DLD1 (cell line): ENCODE data around the gene NIPAL1.

Experiments used
- in situ Hi-C: cut with HindIII; loops from 2 replicates; pipeline ENCODE4 v1.10.0; 2017; ENCODE audit warnings: low sequenced_read_pairs

NIPAL1 gene

GRCh38 chr4:48058617-48059530, 42.3 kb downstream of the NIPAL1 start:
- in situ Hi-C loops, result no loop called here

GRCh38 chr4:48064349-48064748, 47.8 kb downstream of the NIPAL1 start:
- in situ Hi-C loops, result no loop called here

GRCh38 chr4:48065587-48066052, 49.0 kb downstream of the NIPAL1 start:
- in situ Hi-C loops, result no loop called here

GRCh38 chr4:48067536-48067935, 51.0 kb downstream of the NIPAL1 start:
- in situ Hi-C loops, result no loop called here

- in situ Hi-C loops, result no loop called here
Observed at GRCh38 chr4:48068182-48068581, 51.6 kb downstream of the NIPAL1 start.

GRCh38 chr4:48069026-48069425, 52.5 kb downstream of the NIPAL1 start:
- in situ Hi-C loops, result no loop called here

GRCh38 chr4:48071191-48071590, 54.6 kb downstream of the NIPAL1 start:
- in situ Hi-C loops, result no loop called here

GRCh38 chr4:48073567-48074103, 57.1 kb downstream of the NIPAL1 start:
- in situ Hi-C loops, result no loop called here

GRCh38 chr4:48074657-48075056, 58.1 kb downstream of the NIPAL1 start:
- in situ Hi-C loops, result no loop called here

GRCh38 chr4:48078425-48078824, 61.9 kb downstream of the NIPAL1 start:
- in situ Hi-C loops, result no loop called here

- in situ Hi-C loops, result no loop called here
Observed at GRCh38 chr4:48078862-48079655, 62.5 kb downstream of the NIPAL1 start.

GRCh38 chr4:48079972-48080391, 63.4 kb downstream of the NIPAL1 start:
- in situ Hi-C loops, result no loop called here

- in situ Hi-C loops, result no loop called here
Observed at GRCh38 chr4:48081196-48081595, 64.6 kb downstream of the NIPAL1 start.

- in situ Hi-C loops, result no loop called here
Observed at GRCh38 chr4:48082956-48083355, 66.4 kb downstream of the NIPAL1 start.

GRCh38 chr4:48085821-48086589, 69.4 kb downstream of the NIPAL1 start:
- in situ Hi-C loops, result no loop called here
